ENCODE data around the gene RAD23A.
"Not testable (repeated sequence)": the region's sequence is repeated elsewhere in the genome, so short reads cannot be mapped to it uniquely, and the experiment has no call there.

DNA sequence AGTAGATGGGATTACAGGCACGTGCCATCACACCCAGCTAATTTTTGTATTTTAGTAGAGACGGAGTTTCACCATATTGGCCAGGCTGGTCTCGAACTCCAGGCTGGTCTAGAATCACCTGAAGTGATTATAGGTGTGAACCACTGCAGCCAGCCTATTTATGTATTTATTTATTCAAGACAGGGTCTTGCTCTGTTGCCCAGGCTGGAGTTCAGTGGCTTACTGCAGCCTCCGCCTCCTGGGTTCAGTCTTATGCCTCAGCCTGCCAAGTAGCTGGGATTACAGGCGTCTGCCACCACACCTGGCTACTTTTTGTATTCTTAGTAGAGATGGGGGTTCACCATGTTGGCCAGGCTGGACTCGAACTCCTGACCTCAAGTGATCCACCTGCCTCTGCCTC is 6.4 kb downstream of the RAD23A start:
- not testable (repeated sequence) for TF ChIP-seq POLR2A (IDR thresholded peaks at IDR 0.05)
- TF ChIP-seq, protein P1, sequence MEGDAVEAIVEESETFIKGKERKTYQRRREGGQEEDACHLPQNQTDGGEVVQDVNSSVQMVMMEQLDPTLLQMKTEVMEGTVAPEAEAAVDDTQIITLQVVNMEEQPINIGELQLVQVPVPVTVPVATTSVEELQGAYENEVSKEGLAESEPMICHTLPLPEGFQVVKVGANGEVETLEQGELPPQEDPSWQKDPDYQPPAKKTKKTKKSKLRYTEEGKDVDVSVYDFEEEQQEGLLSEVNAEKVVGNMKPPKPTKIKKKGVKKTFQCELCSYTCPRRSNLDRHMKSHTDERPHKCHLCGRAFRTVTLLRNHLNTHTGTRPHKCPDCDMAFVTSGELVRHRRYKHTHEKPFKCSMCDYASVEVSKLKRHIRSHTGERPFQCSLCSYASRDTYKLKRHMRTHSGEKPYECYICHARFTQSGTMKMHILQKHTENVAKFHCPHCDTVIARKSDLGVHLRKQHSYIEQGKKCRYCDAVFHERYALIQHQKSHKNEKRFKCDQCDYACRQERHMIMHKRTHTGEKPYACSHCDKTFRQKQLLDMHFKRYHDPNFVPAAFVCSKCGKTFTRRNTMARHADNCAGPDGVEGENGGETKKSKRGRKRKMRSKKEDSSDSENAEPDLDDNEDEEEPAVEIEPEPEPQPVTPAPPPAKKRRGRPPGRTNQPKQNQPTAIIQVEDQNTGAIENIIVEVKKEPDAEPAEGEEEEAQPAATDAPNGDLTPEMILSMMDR (IDR thresholded peaks at IDR 0.05), result not testable (repeated sequence)

Data from breast epithelium (tissue), 3 donors.